Keratinocyte (primary cell): ENCODE results near the gene UROC1. TPM values are rescaled to one million over a fixed set of nuclear protein-coding genes. Genes with fewer than 3 reads are reported as not detected.

Source experiments
- DNase-seq: peaks from one replicate; pipeline ENCODE4 v3.0.0-alpha.2; 2011; ENCODE audit warnings: low read depth, missing footprints, low spot score
- FAIRE-seq: peaks from 2 replicates; lab custom pipeline; 2011; peaks lifted over from hg19 to GRCh38; lab: Jason Lieb, UNC
- H2AFZ ChIP-seq: 2 replicates; pipeline ENCODE4 v1.6.0; 2012; ENCODE audit warnings: low read length, control low read depth, inconsistent platforms; ENCODE audit not compliant: control insufficient read depth
- H3K27ac ChIP-seq: 2 replicates; pipeline ENCODE4 v1.5.1; 2011; ENCODE audit warnings: low read length; ENCODE audit not compliant: control insufficient read depth, insufficient read depth
- H3K27me3 ChIP-seq: 3 replicates; pipeline ENCODE4 v1.6.0; 2011; ENCODE audit warnings: low read length; ENCODE audit not compliant: control insufficient read depth, insufficient read depth; ENCODE audit errors: extremely low read depth
- H3K36me3 ChIP-seq, 2 experiments: 2 replicates in 1 of 2; 3 replicates in 1 of 2; pipeline ENCODE4 v1.5.1; 2011; ENCODE audit warnings: low read length in 2 of 2, mild to moderate bottlenecking in 1 of 2; ENCODE audit not compliant: control insufficient read depth in 2 of 2, insufficient read depth in 2 of 2; ENCODE audit errors: extremely low read depth in 1 of 2
- H3K4me1 ChIP-seq: 3 replicates; pipeline ENCODE4 v1.5.1; 2011; ENCODE audit warnings: low read length; ENCODE audit not compliant: control insufficient read depth, insufficient read depth; ENCODE audit errors: extremely low read depth
- H3K4me2 ChIP-seq: 3 replicates; pipeline ENCODE4 v1.6.0; 2011; ENCODE audit warnings: low read depth, low read length; ENCODE audit not compliant: control insufficient read depth, insufficient read depth; ENCODE audit errors: extremely low read depth
- H3K4me3 ChIP-seq, 3 experiments: fragments of 200-600 bp in 1 of 3; sonication (generic) in 1 of 3; 2 replicates in 2 of 3; 3 replicates in 1 of 3; pipeline ENCODE4 v1.5.1; 2011 to 2016; ENCODE audit warnings: low read length in 3 of 3, mild to moderate bottlenecking in 3 of 3, control low read depth in 2 of 3, inconsistent platforms in 1 of 3, low read depth in 1 of 3, mixed read lengths in 1 of 3, mixed run types in 1 of 3, moderate library complexity in 1 of 3; ENCODE audit not compliant: control insufficient read depth in 2 of 3, insufficient read depth in 2 of 3; ENCODE audit errors: extremely low read depth in 1 of 3
- H3K79me2 ChIP-seq: 2 replicates; pipeline ENCODE4 v1.6.0; 2012; ENCODE audit warnings: low read length; ENCODE audit not compliant: control insufficient read depth, insufficient read depth
- H3K9ac ChIP-seq: 3 replicates; pipeline ENCODE4 v1.6.0; 2011; ENCODE audit warnings: low read length; ENCODE audit not compliant: control insufficient read depth, insufficient read depth; ENCODE audit errors: extremely low read depth
- H3K9me1 ChIP-seq: 3 replicates; pipeline ENCODE4 v1.6.0; 2011; ENCODE audit warnings: low read length; ENCODE audit not compliant: control insufficient read depth, insufficient read depth; ENCODE audit errors: extremely low read depth
- H3K9me3 ChIP-seq: 2 replicates; pipeline ENCODE4 v1.5.1; 2012; ENCODE audit warnings: low read depth, low read length; ENCODE audit not compliant: control insufficient read depth
- H4K20me1 ChIP-seq: 3 replicates; pipeline ENCODE4 v1.6.0; 2011; ENCODE audit warnings: low read length; ENCODE audit not compliant: control insufficient read depth, insufficient read depth; ENCODE audit errors: extremely low read depth
- EZH2 ChIP-seq: IDR thresholded peaks from one replicate; pipeline ENCODE4 v1.6.1; 2012; ENCODE audit warnings: inconsistent platforms, mild to moderate bottlenecking, low read length, moderate library complexity
- dilution Hi-C: fragments of 300-500 bp; cut with MboI; formaldehyde crosslinking; loops from one replicate; pipeline ENCODE4 v1.7.0; 2020; ENCODE audit warnings: low sequenced_read_pairs; ENCODE audit not compliant: extremely low pct_ligation_motif_present
- polyA plus RNA-seq, 5 experiments: library from polyadenylated mRNA; depleted of rRNA in 3 of 5; stranded (reverse) in 3 of 5; stranded (forward) in 1 of 5; unstranded in 1 of 5; fragments of >200 nt; gene quantifications; 1 replicate in 1 of 5; 2 replicates in 3 of 5; 3 replicates in 1 of 5; pipeline versions ENCODE4 v1.2.1 to v1.2.3, GENCODE V29; 2011 to 2012; ENCODE audit warnings: missing spikeins in 2 of 5, low read depth in 1 of 5, low replicate concordance in 1 of 5
- TF ChIP-seq, protein P1 (sequence below), 3 experiments: IDR thresholded peaks in 1 of 3; conservative IDR thresholded peaks in 1 of 3; optimal IDR thresholded peaks in 1 of 3; 2 replicates in 2 of 3; 3 replicates in 1 of 3; pipeline versions ENCODE3 to v1.5.1; 2011; ENCODE audit warnings: low read length in 3 of 3, mild to moderate bottlenecking in 3 of 3, moderate library complexity in 2 of 3, control low read depth in 1 of 3, inconsistent platforms in 1 of 3; ENCODE audit not compliant: insufficient read depth in 2 of 3; ENCODE audit errors: extremely low read depth in 1 of 3

UROC1 gene
- polyA plus RNA-seq, 1 donor (not counting 4 experiments of a cell fraction or from before 2014, with no cell fraction given) = not detected

- H3K9ac ChIP-seq = no peak overlapping the region
These were observed 50.5 kb downstream of the UROC1 start for GRCh38 chr3:126466886-126467610.

GRCh38 chr3:126465928-126466544 is 51.5 kb downstream of the UROC1 start:
- no peaks in the 10 kb centered on the region for H3K4me1 ChIP-seq
- H3K27me3 ChIP-seq = no peaks in the 10 kb centered on the region
- FAIRE-seq (no peak), DNase-seq (no peak)
- H3K4me3 ChIP-seq = no peak overlapping the region
- H3K36me3 ChIP-seq = peaks cover 46 to 51% of the 10 kb centered on the region in 2 experiments
- H3K9me1 ChIP-seq = no peaks in the 10 kb centered on the region
- dilution Hi-C loops = no loop called here
- TF ChIP-seq, protein P1, sequence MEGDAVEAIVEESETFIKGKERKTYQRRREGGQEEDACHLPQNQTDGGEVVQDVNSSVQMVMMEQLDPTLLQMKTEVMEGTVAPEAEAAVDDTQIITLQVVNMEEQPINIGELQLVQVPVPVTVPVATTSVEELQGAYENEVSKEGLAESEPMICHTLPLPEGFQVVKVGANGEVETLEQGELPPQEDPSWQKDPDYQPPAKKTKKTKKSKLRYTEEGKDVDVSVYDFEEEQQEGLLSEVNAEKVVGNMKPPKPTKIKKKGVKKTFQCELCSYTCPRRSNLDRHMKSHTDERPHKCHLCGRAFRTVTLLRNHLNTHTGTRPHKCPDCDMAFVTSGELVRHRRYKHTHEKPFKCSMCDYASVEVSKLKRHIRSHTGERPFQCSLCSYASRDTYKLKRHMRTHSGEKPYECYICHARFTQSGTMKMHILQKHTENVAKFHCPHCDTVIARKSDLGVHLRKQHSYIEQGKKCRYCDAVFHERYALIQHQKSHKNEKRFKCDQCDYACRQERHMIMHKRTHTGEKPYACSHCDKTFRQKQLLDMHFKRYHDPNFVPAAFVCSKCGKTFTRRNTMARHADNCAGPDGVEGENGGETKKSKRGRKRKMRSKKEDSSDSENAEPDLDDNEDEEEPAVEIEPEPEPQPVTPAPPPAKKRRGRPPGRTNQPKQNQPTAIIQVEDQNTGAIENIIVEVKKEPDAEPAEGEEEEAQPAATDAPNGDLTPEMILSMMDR (optimal IDR thresholded peaks at IDR 0.05 in 1 of 3, IDR thresholded peaks at IDR 0.05 in 1 of 3, conservative IDR thresholded peaks at IDR 0.05 in 1 of 3; ENCODE audit: extremely low read depth in 1 of 3, insufficient read depth in 2 of 3, low read length in 3 of 3) = no peak
- TF ChIP-seq EZH2 = no peak
- H4K20me1 ChIP-seq = no peaks in the 10 kb centered on the region
- H3K27ac ChIP-seq = no peak overlapping the region
- H3K4me2 ChIP-seq = no peak overlapping the region
- no peak overlapping the region for H2AFZ ChIP-seq
- no peak overlapping the region for H3K9ac ChIP-seq
- H3K9me3 ChIP-seq = no peaks in the 10 kb centered on the region
- H3K79me2 ChIP-seq = peaks cover 29% of the 10 kb centered on the region

More at GRCh38 chr3:126466886-126467610, 50.5 kb downstream of the UROC1 start:
- no peak for DNase-seq
- Histone ChIP-seq H3K27ac (no peak overlapping the region), H3K9me1 (peaks cover 1% of the 10 kb centered on the region), H2AFZ (no peak overlapping the region), H4K20me1 (peaks cover 1% of the 10 kb centered on the region), H3K4me1 (peaks cover 4% of the 10 kb centered on the region), H3K79me2 (peaks cover 34% of the 10 kb centered on the region), H3K36me3 (peaks cover 41 to 44% of the 10 kb centered on the region in 2 experiments), H3K9me3 (no peaks in the 10 kb centered on the region), H3K27me3 (no peaks in the 10 kb centered on the region), H3K4me2 (no peak overlapping the region), H3K4me3 (no peak overlapping the region)
- TF ChIP-seq EZH2 = no peak
- TF ChIP-seq, protein P1 (optimal IDR thresholded peaks at IDR 0.05 in 1 of 3, IDR thresholded peaks at IDR 0.05 in 1 of 3, conservative IDR thresholded peaks at IDR 0.05 in 1 of 3; ENCODE audit: extremely low read depth in 1 of 3, insufficient read depth in 2 of 3, low read length in 3 of 3) = no peak
- no peak for FAIRE-seq
- dilution Hi-C loops = no loop called here
